Measurements from ENCODE around the gene C6orf120. TPM values are rescaled to one million over a fixed set of nuclear protein-coding genes. Genes with fewer than 3 reads are reported as not detected.

The C6orf120 gene
- total and polyA plus RNA-seq, 2 of the 13 experiments (the other 11 are each of a cell fraction or from before 2014, with no cell fraction given), result 21.7 to 29.9 TPM

DNA sequence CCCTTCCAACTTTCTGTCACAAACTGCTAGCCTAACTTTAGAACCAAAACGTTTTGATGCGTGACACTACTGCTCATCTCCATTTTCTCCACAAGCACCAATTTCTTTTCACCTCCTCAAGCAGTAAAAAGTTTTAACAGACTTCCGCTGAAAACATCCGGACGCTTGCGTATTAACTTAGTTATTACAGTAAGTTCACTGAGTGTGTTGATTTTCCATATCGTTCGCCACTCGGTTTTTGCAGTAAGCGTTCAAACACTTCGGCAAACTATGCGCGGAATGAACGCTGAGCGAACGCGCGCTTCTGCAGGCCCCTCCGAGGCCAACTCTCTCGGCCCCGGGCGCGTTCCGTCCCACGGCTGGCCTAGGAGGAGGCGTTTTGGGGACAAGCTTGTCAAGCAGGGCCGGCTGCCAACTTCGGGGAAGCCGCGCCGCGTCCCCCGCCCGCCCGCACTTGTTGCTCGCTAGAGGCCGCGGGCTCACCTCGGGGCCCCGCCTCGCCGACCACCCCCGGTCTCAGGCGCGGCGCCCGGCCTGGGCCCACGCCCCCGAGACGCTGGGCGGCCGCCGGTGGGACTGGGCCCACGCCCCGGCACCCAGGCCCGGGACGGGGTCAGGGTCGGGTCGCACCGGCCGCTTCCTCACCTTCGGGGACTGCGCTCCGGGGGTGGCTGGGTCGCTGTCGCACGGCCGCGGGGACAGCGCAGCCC is 21.4 kb downstream of the C6orf120 start (continued):
- TF ChIP-seq, protein P1, sequence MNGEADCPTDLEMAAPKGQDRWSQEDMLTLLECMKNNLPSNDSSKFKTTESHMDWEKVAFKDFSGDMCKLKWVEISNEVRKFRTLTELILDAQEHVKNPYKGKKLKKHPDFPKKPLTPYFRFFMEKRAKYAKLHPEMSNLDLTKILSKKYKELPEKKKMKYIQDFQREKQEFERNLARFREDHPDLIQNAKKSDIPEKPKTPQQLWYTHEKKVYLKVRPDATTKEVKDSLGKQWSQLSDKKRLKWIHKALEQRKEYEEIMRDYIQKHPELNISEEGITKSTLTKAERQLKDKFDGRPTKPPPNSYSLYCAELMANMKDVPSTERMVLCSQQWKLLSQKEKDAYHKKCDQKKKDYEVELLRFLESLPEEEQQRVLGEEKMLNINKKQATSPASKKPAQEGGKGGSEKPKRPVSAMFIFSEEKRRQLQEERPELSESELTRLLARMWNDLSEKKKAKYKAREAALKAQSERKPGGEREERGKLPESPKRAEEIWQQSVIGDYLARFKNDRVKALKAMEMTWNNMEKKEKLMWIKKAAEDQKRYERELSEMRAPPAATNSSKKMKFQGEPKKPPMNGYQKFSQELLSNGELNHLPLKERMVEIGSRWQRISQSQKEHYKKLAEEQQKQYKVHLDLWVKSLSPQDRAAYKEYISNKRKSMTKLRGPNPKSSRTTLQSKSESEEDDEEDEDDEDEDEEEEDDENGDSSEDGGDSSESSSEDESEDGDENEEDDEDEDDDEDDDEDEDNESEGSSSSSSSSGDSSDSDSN (CRISPR knock-in tag; IDR thresholded peaks at IDR 0.05), result peak; percentile 84
- TF ChIP-seq, protein P2, sequence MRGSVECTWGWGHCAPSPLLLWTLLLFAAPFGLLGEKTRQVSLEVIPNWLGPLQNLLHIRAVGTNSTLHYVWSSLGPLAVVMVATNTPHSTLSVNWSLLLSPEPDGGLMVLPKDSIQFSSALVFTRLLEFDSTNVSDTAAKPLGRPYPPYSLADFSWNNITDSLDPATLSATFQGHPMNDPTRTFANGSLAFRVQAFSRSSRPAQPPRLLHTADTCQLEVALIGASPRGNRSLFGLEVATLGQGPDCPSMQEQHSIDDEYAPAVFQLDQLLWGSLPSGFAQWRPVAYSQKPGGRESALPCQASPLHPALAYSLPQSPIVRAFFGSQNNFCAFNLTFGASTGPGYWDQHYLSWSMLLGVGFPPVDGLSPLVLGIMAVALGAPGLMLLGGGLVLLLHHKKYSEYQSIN (CRISPR knock-in tag; IDR thresholded peaks at IDR 0.05; ENCODE audit: borderline replicate concordance), result 0 out of 2 replicates have a peak, but pooled peaks have one; percentile 15
- TF ChIP-seq PLRG1 (conservative IDR thresholded peaks at IDR 0.05) (no peak), HIVEP1 (CRISPR knock-in tag; IDR thresholded peaks at IDR 0.05) (peak; percentile 17; the same call in 1 of the 2 replicates), SCMH1 (CRISPR knock-in tag; IDR thresholded peaks at IDR 0.05; ENCODE audit: borderline replicate concordance) (no peak), ZBTB38 (CRISPR knock-in tag; IDR thresholded peaks at IDR 0.05) (peak; percentile 15; the same call in 1 of the 2 replicates), NKX3-1 (CRISPR knock-in tag; IDR thresholded peaks at IDR 0.05) (0 out of 2 replicates have a peak, but pooled peaks have one; percentile 34), EEA1 (CRISPR knock-in tag; IDR thresholded peaks at IDR 0.05; ENCODE audit: borderline replicate concordance) (0 out of 2 replicates have a peak, but pooled peaks have one; percentile 31), FOXA1 (IDR thresholded peaks at IDR 0.05) (no peak), FOXA1 (CRISPR knock-in tag; IDR thresholded peaks at IDR 0.05) (0 out of 2 replicates have a peak, but pooled peaks have one; percentile 9), TOE1 (CRISPR knock-in tag; IDR thresholded peaks at IDR 0.05) (no peak), HNF4G (IDR thresholded peaks at IDR 0.05; ENCODE audit: borderline replicate concordance, low read depth, low read length) (no peak), HNF4G (CRISPR knock-in tag; IDR thresholded peaks at IDR 0.05; ENCODE audit: borderline replicate concordance, low read depth) (no peak)
- TF ChIP-seq, protein P3, sequence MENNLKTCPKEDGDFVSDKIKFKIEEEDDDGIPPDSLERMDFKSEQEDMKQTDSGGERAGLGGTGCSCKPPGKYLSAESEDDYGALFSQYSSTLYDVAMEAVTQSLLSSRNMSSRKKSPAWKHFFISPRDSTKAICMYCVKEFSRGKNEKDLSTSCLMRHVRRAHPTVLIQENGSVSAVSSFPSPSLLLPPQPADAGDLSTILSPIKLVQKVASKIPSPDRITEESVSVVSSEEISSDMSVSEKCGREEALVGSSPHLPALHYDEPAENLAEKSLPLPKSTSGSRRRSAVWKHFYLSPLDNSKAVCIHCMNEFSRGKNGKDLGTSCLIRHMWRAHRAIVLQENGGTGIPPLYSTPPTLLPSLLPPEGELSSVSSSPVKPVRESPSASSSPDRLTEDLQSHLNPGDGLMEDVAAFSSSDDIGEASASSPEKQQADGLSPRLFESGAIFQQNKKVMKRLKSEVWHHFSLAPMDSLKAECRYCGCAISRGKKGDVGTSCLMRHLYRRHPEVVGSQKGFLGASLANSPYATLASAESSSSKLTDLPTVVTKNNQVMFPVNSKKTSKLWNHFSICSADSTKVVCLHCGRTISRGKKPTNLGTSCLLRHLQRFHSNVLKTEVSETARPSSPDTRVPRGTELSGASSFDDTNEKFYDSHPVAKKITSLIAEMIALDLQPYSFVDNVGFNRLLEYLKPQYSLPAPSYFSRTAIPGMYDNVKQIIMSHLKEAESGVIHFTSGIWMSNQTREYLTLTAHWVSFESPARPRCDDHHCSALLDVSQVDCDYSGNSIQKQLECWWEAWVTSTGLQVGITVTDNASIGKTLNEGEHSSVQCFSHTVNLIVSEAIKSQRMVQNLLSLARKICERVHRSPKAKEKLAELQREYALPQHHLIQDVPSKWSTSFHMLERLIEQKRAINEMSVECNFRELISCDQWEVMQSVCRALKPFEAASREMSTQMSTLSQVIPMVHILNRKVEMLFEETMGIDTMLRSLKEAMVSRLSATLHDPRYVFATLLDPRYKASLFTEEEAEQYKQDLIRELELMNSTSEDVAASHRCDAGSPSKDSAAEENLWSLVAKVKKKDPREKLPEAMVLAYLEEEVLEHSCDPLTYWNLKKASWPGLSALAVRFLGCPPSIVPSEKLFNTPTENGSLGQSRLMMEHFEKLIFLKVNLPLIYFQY (CRISPR knock-in tag; IDR thresholded peaks at IDR 0.05; ENCODE audit: borderline replicate concordance), result peak; percentile 27; the same call in 1 of the 2 replicates
- TF ChIP-seq, protein P4, sequence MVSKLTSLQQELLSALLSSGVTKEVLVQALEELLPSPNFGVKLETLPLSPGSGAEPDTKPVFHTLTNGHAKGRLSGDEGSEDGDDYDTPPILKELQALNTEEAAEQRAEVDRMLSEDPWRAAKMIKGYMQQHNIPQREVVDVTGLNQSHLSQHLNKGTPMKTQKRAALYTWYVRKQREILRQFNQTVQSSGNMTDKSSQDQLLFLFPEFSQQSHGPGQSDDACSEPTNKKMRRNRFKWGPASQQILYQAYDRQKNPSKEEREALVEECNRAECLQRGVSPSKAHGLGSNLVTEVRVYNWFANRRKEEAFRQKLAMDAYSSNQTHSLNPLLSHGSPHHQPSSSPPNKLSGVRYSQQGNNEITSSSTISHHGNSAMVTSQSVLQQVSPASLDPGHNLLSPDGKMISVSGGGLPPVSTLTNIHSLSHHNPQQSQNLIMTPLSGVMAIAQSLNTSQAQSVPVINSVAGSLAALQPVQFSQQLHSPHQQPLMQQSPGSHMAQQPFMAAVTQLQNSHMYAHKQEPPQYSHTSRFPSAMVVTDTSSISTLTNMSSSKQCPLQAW (CRISPR knock-in tag; IDR thresholded peaks at IDR 0.05), result 0 out of 2 replicates have a peak, but pooled peaks have one; percentile 12
- TF ChIP-seq, protein P5, sequence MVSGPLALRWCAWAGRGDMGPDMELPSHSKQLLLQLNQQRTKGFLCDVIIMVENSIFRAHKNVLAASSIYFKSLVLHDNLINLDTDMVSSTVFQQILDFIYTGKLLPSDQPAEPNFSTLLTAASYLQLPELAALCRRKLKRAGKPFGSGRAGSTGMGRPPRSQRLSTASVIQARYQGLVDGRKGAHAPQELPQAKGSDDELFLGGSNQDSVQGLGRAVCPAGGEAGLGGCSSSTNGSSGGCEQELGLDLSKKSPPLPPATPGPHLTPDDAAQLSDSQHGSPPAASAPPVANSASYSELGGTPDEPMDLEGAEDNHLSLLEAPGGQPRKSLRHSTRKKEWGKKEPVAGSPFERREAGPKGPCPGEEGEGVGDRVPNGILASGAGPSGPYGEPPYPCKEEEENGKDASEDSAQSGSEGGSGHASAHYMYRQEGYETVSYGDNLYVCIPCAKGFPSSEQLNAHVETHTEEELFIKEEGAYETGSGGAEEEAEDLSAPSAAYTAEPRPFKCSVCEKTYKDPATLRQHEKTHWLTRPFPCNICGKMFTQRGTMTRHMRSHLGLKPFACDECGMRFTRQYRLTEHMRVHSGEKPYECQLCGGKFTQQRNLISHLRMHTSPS (CRISPR knock-in tag; IDR thresholded peaks at IDR 0.05; ENCODE audit: low read depth), result no peak; the same call in 1 of the 2 replicates
